SK-N-SH (cell line): ENCODE data around the gene POLD4.

Source experiments
- CTCF ChIP-seq: fragments of 200-600 bp; sonication (generic); IDR thresholded peaks from 2 replicates; pipeline ENCODE4 v1.6.1; 2017; ENCODE audit warnings: antibody characterized with exemption, mild to moderate bottlenecking, moderate library complexity
- FOXJ3 ChIP-seq: sonication (generic); formaldehyde crosslinking; IDR thresholded peaks from 2 replicates; pipeline ENCODE4 v1.5.1; 2020; ENCODE audit warnings: mild to moderate bottlenecking, missing genetic modification reagents
- TF ChIP-seq, protein P1 (sequence below): IDR thresholded peaks from 2 replicates; pipeline ENCODE4 v1.4.0; 2012; ENCODE audit warnings: low read depth
- TF ChIP-seq, protein P2 (sequence below): fragments of 150-350 bp; IDR thresholded peaks from 2 replicates; pipeline ENCODE4 v1.6.1; 2017; ENCODE audit warnings: antibody characterized with exemption, low read length, low read depth, borderline replicate concordance

- TF ChIP-seq CTCF (no peak), FOXJ3 (CRISPR knock-in tag) (no peak)
- TF ChIP-seq, protein P1, sequence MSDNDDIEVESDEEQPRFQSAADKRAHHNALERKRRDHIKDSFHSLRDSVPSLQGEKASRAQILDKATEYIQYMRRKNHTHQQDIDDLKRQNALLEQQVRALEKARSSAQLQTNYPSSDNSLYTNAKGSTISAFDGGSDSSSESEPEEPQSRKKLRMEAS = no peak
- TF ChIP-seq, protein P2, sequence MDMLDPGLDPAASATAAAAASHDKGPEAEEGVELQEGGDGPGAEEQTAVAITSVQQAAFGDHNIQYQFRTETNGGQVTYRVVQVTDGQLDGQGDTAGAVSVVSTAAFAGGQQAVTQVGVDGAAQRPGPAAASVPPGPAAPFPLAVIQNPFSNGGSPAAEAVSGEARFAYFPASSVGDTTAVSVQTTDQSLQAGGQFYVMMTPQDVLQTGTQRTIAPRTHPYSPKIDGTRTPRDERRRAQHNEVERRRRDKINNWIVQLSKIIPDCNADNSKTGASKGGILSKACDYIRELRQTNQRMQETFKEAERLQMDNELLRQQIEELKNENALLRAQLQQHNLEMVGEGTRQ = no peak
Measured at GRCh38 chr11:67357831-67358670, 4.7 kb upstream of the POLD4 start.
